ENCODE measurements around the gene SMAD2. TPM values are rescaled to one million over a fixed set of nuclear protein-coding genes. Genes with fewer than 3 reads are reported as not detected.
"Not testable (repeated sequence)": the region's sequence is repeated elsewhere in the genome, so short reads cannot be mapped to it uniquely, and the experiment has no call there.

SMAD2 gene
- total RNA-seq, 1 donor from 2014 or later = 144 TPM

- H3K27me3 ChIP-seq (ENCODE audit: insufficient read depth, low read length) = no peaks in the 10 kb centered on the region
- DNase-seq (ENCODE audit: low read depth) (peak; percentile 20), FAIRE-seq (no peak)
- no peak for TF ChIP-seq EZH2 (IDR thresholded peaks at IDR 0.05; ENCODE audit: insufficient read depth, low read length)
- no peak for TF ChIP-seq CTCF (IDR thresholded peaks at IDR 0.05; ENCODE audit: insufficient read depth, low read depth, low read length)
- Mint-ChIP-seq H3K4me3 (ENCODE audit: unreplicated experiment) (no peak overlapping the region), H3K4me1 (ENCODE audit: low read depth, unreplicated experiment) (peaks cover 12% of the 10 kb centered on the region), H3K36me3 (ENCODE audit: low read depth, unreplicated experiment) (peaks cover 16% of the 10 kb centered on the region), H3K9me3 (ENCODE audit: unreplicated experiment) (peaks cover 3% of the 10 kb centered on the region), H3K27ac (ENCODE audit: unreplicated experiment) (no peak overlapping the region), H3K27me3 (ENCODE audit: low read depth, unreplicated experiment) (no peaks in the 10 kb centered on the region)
- H4K20me1 ChIP-seq (ENCODE audit: insufficient read depth, low read length) = no peaks in the 10 kb centered on the region
- no peak overlapping the region for H2AFZ ChIP-seq (ENCODE audit: low read depth, low read length)
- H3K27ac ChIP-seq (ENCODE audit: low read depth, low read length) = no peak overlapping the region
- no peak overlapping the region for H3K4me3 ChIP-seq (ENCODE audit: insufficient read depth, low read depth, low read length)
- H3K79me2 ChIP-seq (ENCODE audit: insufficient read depth, low read length) = no peaks in the 10 kb centered on the region
- H3K9ac ChIP-seq (ENCODE audit: low read length) = no peak overlapping the region
- no peaks in the 10 kb centered on the region for H3K36me3 ChIP-seq (ENCODE audit: insufficient read depth, low read length)
- no peaks in the 10 kb centered on the region for H3K4me1 ChIP-seq (ENCODE audit: insufficient read depth, low read length)
- H3K9me3 ChIP-seq (ENCODE audit: insufficient read depth, low read depth, low read length) = no peaks in the 10 kb centered on the region
- no peak overlapping the region for H3K4me2 ChIP-seq (ENCODE audit: low read length)
Measured at GRCh38 chr18:47831351-47831750, 99.1 kb downstream of the SMAD2 start.

- Histone ChIP-seq H2AFZ (ENCODE audit: low read depth, low read length) (no peak overlapping the region), H3K4me2 (ENCODE audit: low read length) (no peak overlapping the region), H3K4me3 (ENCODE audit: insufficient read depth, low read depth, low read length) (no peak overlapping the region), H3K79me2 (ENCODE audit: insufficient read depth, low read length) (no peaks in the 10 kb centered on the region), H3K4me1 (ENCODE audit: insufficient read depth, low read length) (no peaks in the 10 kb centered on the region), H3K36me3 (ENCODE audit: insufficient read depth, low read length) (no peaks in the 10 kb centered on the region), H4K20me1 (ENCODE audit: insufficient read depth, low read length) (no peaks in the 10 kb centered on the region), H3K9me3 (ENCODE audit: insufficient read depth, low read depth, low read length) (no peaks in the 10 kb centered on the region), H3K9ac (ENCODE audit: low read length) (no peak overlapping the region), H3K27me3 (ENCODE audit: insufficient read depth, low read length) (no peaks in the 10 kb centered on the region), H3K27ac (ENCODE audit: low read depth, low read length) (no peak overlapping the region)
- Mint-ChIP-seq H3K4me3 (ENCODE audit: unreplicated experiment) (no peak overlapping the region), H3K27me3 (ENCODE audit: low read depth, unreplicated experiment) (no peaks in the 10 kb centered on the region), H3K4me1 (ENCODE audit: low read depth, unreplicated experiment) (peaks cover 12% of the 10 kb centered on the region), H3K27ac (ENCODE audit: unreplicated experiment) (peak overlapping the region; percentile 75), H3K36me3 (ENCODE audit: low read depth, unreplicated experiment) (peaks cover 17% of the 10 kb centered on the region), H3K9me3 (ENCODE audit: unreplicated experiment) (peaks cover 3% of the 10 kb centered on the region)
- TF ChIP-seq CTCF (IDR thresholded peaks at IDR 0.05; ENCODE audit: insufficient read depth, low read depth, low read length) = no peak
- TF ChIP-seq EZH2 (IDR thresholded peaks at IDR 0.05; ENCODE audit: insufficient read depth, low read length) = no peak
- FAIRE-seq (peak; percentile 49), DNase-seq (ENCODE audit: low read depth) (no peak)
Measured at GRCh38 chr18:47830772-47831171, 99.7 kb downstream of the SMAD2 start.

- H3K9me3 ChIP-seq (ENCODE audit: insufficient read depth, low read depth, low read length) = no peaks in the 10 kb centered on the region
- H3K79me2 ChIP-seq (ENCODE audit: insufficient read depth, low read length) = no peaks in the 10 kb centered on the region
- no peak overlapping the region for H3K27ac ChIP-seq (ENCODE audit: low read depth, low read length)
- H4K20me1 ChIP-seq (ENCODE audit: insufficient read depth, low read length) = no peaks in the 10 kb centered on the region
- H3K4me2 ChIP-seq (ENCODE audit: low read length) = no peak overlapping the region
- no peak overlapping the region for H3K27ac Mint-ChIP-seq (ENCODE audit: unreplicated experiment)
- H2AFZ ChIP-seq (ENCODE audit: low read depth, low read length) = no peak overlapping the region
- no peaks in the 10 kb centered on the region for H3K4me1 ChIP-seq (ENCODE audit: insufficient read depth, low read length)
- H3K4me3 ChIP-seq (ENCODE audit: insufficient read depth, low read depth, low read length) = no peak overlapping the region
- H3K27me3 Mint-ChIP-seq (ENCODE audit: low read depth, unreplicated experiment) = no peaks in the 10 kb centered on the region
- no peak for FAIRE-seq
- TF ChIP-seq CTCF (IDR thresholded peaks at IDR 0.05; ENCODE audit: insufficient read depth, low read depth, low read length) (no peak), EZH2 (IDR thresholded peaks at IDR 0.05; ENCODE audit: insufficient read depth, low read length) (no peak)
- H3K4me1 Mint-ChIP-seq (ENCODE audit: low read depth, unreplicated experiment) = peaks cover 12% of the 10 kb centered on the region
- H3K4me3 Mint-ChIP-seq (ENCODE audit: unreplicated experiment) = no peak overlapping the region
- DNase-seq (ENCODE audit: low read depth) = peak; percentile 49
- H3K36me3 Mint-ChIP-seq (ENCODE audit: low read depth, unreplicated experiment) = peaks cover 25% of the 10 kb centered on the region
- H3K9ac ChIP-seq (ENCODE audit: low read length) = no peak overlapping the region
- peaks cover 3% of the 10 kb centered on the region for H3K9me3 Mint-ChIP-seq (ENCODE audit: unreplicated experiment)
- H3K27me3 ChIP-seq (ENCODE audit: insufficient read depth, low read length) = no peaks in the 10 kb centered on the region
- no peaks in the 10 kb centered on the region for H3K36me3 ChIP-seq (ENCODE audit: insufficient read depth, low read length)
Measured at GRCh38 chr18:47829831-47830230, 100.6 kb downstream of the SMAD2 start.

GRCh38 chr18:47828031-47828430, 102.4 kb downstream of the SMAD2 start:
- FAIRE-seq; H3K27ac Mint-ChIP-seq (ENCODE audit: unreplicated experiment); H3K9me3 Mint-ChIP-seq (ENCODE audit: unreplicated experiment); H3K9ac ChIP-seq (ENCODE audit: low read length); H3K79me2 ChIP-seq (ENCODE audit: insufficient read depth, low read length); H3K4me1 ChIP-seq (ENCODE audit: insufficient read depth, low read length); H3K9me3 ChIP-seq (ENCODE audit: insufficient read depth, low read depth, low read length); H2AFZ ChIP-seq (ENCODE audit: low read depth, low read length); DNase-seq (ENCODE audit: low read depth); H3K4me3 ChIP-seq (ENCODE audit: insufficient read depth, low read depth, low read length); H3K27me3 Mint-ChIP-seq (ENCODE audit: low read depth, unreplicated experiment); H3K36me3 ChIP-seq (ENCODE audit: insufficient read depth, low read length); H3K27me3 ChIP-seq (ENCODE audit: insufficient read depth, low read length); H4K20me1 ChIP-seq (ENCODE audit: insufficient read depth, low read length); H3K4me2 ChIP-seq (ENCODE audit: low read length); H3K27ac ChIP-seq (ENCODE audit: low read depth, low read length); H3K4me3 Mint-ChIP-seq (ENCODE audit: unreplicated experiment): not testable (repeated sequence)
- H3K4me1 Mint-ChIP-seq (ENCODE audit: low read depth, unreplicated experiment) = peaks cover 14% of the 10 kb centered on the region
- peaks cover 25% of the 10 kb centered on the region for H3K36me3 Mint-ChIP-seq (ENCODE audit: low read depth, unreplicated experiment)

Measured in astrocyte (in vitro differentiated cells and primary cell).